Measurements from ENCODE around the gene NAALADL1.

DNA sequence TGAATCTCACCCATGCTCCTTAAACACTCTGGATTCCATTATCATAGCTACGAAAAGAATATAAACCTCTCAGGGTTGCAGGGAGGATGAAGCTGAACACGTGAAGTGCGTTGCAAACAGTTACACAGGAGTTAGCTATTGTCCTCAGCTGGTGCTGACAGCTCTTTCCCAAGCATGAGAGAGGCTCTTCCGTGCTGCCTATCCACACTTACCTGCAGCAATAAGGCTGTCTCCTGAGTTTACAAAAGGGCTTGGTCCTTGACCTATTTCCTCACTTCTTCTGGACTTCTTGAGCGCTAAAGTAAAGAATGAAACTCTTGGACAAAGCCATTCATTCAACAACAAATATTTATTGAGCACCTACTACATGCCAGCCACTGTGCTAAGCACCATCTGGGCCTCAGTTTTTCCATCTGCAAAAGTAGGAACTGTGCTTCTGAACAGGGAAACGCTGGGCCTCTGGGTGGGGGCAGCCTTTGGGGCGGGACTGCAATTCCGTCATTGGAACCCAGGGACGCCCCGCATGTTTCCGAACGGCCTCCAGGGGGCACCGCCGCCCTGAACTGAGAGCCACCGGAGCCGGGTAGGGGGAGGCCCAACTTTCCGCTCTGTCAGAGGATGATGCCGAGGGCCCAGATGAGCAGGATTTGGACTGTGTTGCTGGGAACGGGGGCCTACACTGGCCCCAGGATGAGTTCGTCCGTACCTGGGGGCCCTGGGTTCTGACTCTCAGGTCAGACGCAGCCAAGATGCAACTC, 45.0 kb downstream of the NAALADL1 start:
- no peak for TF ChIP-seq GATAD2B (IDR thresholded peaks at IDR 0.05; ENCODE audit: borderline replicate concordance)
- TF ChIP-seq MTA3 (IDR thresholded peaks at IDR 0.05; ENCODE audit: borderline replicate concordance) = no peak
- TF ChIP-seq, protein P1, sequence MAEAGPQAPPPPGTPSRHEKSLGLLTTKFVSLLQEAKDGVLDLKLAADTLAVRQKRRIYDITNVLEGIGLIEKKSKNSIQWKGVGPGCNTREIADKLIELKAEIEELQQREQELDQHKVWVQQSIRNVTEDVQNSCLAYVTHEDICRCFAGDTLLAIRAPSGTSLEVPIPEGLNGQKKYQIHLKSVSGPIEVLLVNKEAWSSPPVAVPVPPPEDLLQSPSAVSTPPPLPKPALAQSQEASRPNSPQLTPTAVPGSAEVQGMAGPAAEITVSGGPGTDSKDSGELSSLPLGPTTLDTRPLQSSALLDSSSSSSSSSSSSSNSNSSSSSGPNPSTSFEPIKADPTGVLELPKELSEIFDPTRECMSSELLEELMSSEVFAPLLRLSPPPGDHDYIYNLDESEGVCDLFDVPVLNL (CRISPR knock-in tag; IDR thresholded peaks at IDR 0.05; ENCODE audit: low read depth) = no peak; the same call in 1 of the 2 replicates
- no peak for TF ChIP-seq TCF7L2 (IDR thresholded peaks at IDR 0.05; ENCODE audit: low read depth, low read length)
- peak; percentile 69; the same call in 1 of the 2 replicates for TF ChIP-seq JUND (IDR thresholded peaks at IDR 0.05; ENCODE audit: borderline replicate concordance, low read depth, low read length)
- TF ChIP-seq JUND (tag; IDR thresholded peaks at IDR 0.05; ENCODE audit: borderline replicate concordance, low read depth, low read length) = peak; percentile 73; the same call in 1 of the 3 replicates
- no peak for TF ChIP-seq ARHGAP35 (IDR thresholded peaks at IDR 0.05; ENCODE audit: partially characterized antibody)
- no peak for TF ChIP-seq ZBTB7A (IDR thresholded peaks at IDR 0.05; ENCODE audit: borderline replicate concordance, control insufficient read depth, low read depth, low read length)
- no peak for TF ChIP-seq ZNF436 (CRISPR knock-in tag; IDR thresholded peaks at IDR 0.05)
- TF ChIP-seq GABPA (tag; conservative IDR thresholded peaks at IDR 0.05; ENCODE audit: low read depth) = no peak
- TF ChIP-seq SMARCA4 (IDR thresholded peaks at IDR 0.05) = no peak
- TF ChIP-seq RAD21 (CRISPR knock-in tag; conservative IDR thresholded peaks at IDR 0.05 in 1 of 2, IDR thresholded peaks at IDR 0.05 in 1 of 2) = peak; percentile 88 to 89
- TF ChIP-seq, protein P2, sequence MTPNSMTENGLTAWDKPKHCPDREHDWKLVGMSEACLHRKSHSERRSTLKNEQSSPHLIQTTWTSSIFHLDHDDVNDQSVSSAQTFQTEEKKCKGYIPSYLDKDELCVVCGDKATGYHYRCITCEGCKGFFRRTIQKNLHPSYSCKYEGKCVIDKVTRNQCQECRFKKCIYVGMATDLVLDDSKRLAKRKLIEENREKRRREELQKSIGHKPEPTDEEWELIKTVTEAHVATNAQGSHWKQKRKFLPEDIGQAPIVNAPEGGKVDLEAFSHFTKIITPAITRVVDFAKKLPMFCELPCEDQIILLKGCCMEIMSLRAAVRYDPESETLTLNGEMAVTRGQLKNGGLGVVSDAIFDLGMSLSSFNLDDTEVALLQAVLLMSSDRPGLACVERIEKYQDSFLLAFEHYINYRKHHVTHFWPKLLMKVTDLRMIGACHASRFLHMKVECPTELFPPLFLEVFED (CRISPR knock-in tag; conservative IDR thresholded peaks at IDR 0.05) = no peak
- peak in 1 of 3 experiments; percentile 13 for TF ChIP-seq YY1 (IDR thresholded peaks at IDR 0.05; ENCODE audit: borderline replicate concordance in 1 of 3, control insufficient read depth in 1 of 3, extremely low read depth in 1 of 3, insufficient read depth in 3 of 3, insufficient read length in 1 of 3, insufficient replicate concordance in 2 of 3, low read depth in 1 of 3, low read length in 2 of 3)
- TF ChIP-seq, protein P3, sequence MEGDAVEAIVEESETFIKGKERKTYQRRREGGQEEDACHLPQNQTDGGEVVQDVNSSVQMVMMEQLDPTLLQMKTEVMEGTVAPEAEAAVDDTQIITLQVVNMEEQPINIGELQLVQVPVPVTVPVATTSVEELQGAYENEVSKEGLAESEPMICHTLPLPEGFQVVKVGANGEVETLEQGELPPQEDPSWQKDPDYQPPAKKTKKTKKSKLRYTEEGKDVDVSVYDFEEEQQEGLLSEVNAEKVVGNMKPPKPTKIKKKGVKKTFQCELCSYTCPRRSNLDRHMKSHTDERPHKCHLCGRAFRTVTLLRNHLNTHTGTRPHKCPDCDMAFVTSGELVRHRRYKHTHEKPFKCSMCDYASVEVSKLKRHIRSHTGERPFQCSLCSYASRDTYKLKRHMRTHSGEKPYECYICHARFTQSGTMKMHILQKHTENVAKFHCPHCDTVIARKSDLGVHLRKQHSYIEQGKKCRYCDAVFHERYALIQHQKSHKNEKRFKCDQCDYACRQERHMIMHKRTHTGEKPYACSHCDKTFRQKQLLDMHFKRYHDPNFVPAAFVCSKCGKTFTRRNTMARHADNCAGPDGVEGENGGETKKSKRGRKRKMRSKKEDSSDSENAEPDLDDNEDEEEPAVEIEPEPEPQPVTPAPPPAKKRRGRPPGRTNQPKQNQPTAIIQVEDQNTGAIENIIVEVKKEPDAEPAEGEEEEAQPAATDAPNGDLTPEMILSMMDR (IDR thresholded peaks at IDR 0.05 in 2 of 3, conservative IDR thresholded peaks at IDR 0.05 in 1 of 3; ENCODE audit: insufficient read depth in 2 of 3, low read depth in 1 of 3, low read length in 3 of 3) = peak; percentile 84 to 96 (median 94)

Measured in K562 (cell line).